Epithelial cell of prostate (primary cell): ENCODE data around the gene PCDHB11.
"Not testable (repeated sequence)": the region's sequence is repeated elsewhere in the genome, so short reads cannot be mapped to it uniquely, and the experiment has no call there.

Source experiments
- DNase-seq: peaks from one replicate; pipeline ENCODE4 v3.0.0-alpha.2; 2011; ENCODE audit warnings: low read depth, low spot score
- H3K27ac ChIP-seq: fragments of 450-650 bp; 2 replicates; pipeline ENCODE4 v1.5.1; 2017; ENCODE audit warnings: mild to moderate bottlenecking

The PCDHB11 gene

DNA sequence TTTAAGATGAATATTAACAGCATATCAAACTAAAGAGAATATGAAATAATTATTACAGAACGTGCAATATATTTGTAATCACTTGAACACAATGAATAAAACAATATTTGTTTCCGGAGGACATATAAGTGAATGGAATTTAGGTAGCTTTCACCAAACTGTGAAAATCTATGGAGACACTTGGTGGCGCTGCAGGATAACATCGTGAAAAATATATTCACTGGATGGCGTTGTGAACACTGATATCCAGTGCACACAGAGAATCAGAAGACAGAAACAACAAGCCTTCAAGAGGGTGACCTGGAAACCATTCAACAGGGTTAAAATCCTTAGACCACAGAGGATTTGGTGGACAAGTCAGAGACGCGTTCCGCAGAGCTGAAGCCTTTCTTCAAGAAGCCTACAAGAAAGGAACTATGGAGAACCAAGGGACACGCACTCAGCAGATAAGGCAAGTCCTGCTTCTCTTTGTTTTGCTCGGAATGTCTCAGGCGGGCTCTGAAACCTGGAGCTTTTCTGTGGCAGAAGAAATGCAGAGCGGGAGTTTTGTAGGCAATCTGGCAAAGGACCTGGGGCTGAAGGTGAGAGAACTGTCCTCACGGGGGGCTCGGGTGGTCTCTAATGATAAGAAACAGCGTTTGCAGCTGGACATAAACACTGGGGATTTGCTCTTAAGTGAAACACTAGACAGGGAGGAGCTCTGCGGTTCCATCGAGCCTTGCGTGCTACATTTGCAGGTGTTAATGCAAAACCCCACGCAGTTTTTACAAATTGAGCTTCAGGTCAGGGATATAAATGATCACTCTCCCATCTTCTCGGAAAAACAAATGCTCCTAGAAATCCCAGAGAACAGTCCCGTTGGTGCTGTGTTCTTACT lies at the start of gene PCDHB11:
Gene PCDHB11, plus strand, starts transcription at position 269 of the 877 bp plus-strand sequence. Its CDS starts 148 bp downstream, at position 417.
- no peak for DNase-seq
- no peak within 1 kb of the TSS for H3K27ac ChIP-seq

DNA sequence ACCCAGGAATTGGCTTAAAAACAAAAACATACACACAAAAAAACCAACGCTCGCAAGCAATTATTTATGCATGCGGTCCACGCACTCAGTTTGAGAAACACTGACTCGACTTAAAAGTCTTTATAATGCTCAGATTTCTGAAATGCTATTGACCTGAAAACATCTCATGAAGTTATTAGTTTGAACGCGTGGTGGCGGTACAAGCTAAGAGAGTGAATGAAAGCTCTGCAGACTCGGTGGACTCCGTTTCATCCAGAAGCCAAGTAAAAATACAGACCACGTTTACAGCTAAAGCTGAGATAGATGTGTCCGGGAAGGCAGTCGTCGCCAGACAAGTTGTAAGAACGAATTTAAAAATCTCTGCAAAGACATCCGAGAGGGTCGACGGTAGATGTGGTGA lies 49.6 kb upstream of the PCDHB11 start, which contains the start of gene PCDHB6:
Gene PCDHB6, plus strand, starts transcription at position 246 of the 400 bp plus-strand sequence. CDS start 201 bp downstream, outside the sequence.
- DNase-seq = no peak
- no peak within 1 kb of the TSS for H3K27ac ChIP-seq

DNA sequence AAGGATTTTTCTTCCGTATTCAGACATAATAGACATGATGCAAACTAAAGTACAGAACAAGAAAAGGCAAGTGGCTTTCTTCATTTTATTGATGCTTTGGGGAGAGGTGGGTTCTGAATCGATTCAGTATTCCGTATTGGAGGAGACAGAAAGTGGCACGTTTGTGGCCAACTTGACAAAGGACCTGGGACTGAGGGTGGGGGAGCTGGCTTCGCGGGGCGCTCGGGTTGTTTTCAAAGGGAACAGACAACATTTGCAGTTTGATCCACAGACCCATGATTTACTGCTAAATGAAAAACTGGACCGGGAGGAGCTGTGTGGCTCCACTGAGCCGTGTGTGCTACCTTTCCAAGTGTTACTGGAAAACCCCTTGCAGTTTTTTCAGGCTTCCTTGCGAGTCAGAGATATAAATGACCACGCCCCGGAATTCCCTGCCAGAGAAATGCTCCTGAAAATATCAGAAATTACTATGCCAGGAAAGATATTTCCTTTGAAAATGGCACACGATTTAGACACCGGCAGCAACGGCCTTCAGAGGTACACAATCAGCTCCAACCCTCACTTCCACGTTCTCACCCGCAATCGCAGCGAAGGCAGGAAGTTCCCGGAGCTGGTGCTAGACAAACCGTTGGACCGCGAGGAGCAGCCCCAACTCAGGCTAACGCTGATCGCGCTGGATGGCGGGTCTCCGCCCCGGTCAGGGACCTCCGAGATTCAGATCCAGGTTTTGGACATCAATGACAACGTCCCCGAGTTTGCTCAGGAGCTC lies 49.0 kb upstream of the PCDHB11 start:
- no peak overlapping the region for H3K27ac ChIP-seq
- DNase-seq = no peak

DNA sequence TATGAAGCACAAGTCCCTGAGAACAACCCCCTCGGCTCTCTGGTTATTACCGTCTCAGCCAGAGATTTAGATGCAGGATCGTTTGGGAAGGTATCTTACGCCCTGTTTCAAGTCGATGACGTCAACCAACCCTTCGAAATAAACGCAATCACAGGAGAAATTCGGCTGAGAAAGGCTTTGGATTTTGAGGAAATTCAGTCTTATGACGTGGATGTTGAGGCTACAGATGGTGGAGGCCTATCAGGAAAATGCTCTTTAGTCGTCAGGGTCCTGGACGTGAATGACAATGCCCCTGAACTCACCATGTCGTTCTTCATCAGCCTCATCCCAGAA lies 48.5 kb upstream of the PCDHB11 start:
- DNase-seq = no peak
- H3K27ac ChIP-seq = no peak overlapping the region

DNA sequence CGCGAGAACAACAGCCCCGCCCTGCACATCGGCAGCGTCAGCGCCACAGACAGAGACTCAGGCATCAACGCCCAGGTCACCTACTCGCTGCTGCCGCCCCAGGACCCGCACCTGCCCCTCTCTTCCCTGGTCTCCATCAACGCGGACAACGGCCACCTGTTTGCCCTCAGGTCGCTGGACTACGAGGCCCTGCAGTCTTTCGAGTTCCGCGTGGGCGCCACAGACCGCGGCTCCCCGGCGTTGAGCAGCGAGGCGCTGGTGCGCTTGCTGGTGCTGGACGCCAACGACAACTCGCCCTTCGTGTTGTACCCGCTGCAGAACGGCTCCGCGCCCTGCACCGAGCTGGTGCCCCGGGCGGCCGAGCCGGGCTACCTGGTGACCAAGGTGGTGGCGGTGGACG lies 47.8 kb upstream of the PCDHB11 start:
- H3K27ac ChIP-seq, DNase-seq: not testable (repeated sequence)

DNA sequence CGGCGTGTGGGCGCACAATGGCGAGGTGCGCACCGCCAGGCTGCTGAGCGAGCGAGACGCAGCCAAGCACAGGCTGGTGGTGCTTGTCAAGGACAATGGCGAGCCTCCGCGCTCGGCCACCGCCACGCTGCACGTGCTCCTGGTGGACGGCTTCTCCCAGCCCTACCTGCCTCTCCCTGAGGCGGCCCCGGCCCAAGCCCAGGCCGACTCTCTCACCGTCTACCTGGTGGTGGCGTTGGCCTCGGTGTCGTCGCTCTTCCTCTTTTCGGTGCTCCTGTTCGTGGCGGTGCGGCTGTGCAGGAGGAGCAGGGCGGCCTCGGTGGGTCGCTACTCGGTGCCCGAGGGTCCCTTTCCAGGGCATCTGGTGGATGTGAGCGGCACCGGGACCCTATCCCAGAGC lies 47.3 kb upstream of the PCDHB11 start:
- not testable (repeated sequence) for H3K27ac ChIP-seq, DNase-seq

DNA sequence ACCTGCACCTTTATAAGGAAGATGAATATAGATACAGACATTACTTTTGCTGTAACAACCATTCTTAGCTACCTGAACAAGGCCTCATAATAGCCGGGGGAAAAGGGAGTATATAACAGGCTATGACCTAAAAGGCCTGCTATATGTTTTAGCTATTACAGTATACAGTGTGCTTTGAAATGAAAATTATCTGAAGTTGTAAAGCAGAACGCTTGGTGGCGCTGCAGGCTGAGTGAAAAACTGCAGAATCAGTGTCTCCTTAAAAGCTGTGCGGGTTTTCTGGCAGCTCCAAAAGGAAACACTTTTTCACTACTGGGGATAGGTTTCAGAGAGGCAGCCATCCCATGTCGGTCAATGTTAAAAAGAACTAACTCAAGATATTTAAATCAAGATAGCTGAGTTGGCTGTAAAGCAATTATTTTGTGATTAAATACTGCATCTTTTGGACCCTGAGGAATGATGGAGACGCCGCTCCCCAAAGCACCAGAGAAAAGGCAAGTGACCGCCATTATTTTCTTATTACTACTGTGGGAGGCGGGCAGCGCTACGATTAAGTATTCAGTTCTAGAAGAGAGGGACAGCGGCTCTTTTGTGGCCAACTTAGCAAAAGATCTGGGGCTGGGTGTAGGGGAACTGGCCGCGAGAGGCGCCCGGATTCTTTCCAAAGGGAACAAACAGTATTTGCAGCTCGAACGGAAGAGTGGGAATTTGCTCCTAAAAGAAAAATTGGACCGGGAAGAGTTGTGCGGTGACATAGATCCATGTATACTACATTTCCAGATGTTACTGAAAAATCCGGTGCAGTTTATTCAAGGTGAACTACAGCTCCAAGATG lies 43.7 kb upstream of the PCDHB11 start:
- H3K27ac ChIP-seq = no peak overlapping the region
- no peak for DNase-seq

DNA sequence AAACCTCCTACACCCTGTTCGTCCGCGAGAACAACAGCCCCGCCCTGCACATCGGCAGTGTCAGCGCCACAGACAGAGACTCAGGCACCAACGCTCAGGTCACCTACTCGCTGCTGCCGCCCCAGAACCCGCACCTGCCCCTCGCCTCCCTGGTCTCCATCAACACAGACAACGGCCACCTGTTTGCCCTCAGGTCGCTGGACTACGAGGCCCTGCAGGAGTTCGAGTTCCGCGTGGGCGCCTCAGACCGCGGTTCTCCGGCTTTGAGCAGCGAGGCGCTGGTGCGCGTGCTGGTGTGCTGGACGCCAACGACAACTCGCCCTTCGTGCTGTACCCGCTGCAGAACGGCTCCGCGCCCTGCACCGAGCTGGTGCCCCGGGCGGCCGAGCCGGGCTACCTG lies 42.1 kb upstream of the PCDHB11 start:
- not testable (repeated sequence) for H3K27ac ChIP-seq, DNase-seq

DNA sequence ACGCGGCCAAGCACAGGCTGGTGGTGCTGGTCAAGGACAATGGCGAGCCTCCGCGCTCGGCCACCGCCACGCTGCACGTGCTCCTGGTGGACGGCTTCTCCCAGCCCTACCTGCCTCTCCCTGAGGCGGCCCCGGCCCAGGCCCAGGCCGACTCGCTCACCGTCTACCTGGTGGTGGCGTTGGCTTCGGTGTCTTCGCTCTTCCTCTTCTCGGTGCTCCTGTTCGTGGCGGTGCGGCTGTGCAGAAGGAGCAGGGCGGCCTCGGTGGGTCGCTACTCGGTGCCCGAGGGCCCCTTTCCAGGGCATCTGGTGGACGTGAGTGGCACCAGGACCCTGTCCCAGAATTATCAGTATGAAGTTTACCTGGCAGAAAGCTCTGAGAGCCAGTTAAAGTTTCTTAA lies 41.5 kb upstream of the PCDHB11 start:
- not testable (repeated sequence) for H3K27ac ChIP-seq, DNase-seq

DNA sequence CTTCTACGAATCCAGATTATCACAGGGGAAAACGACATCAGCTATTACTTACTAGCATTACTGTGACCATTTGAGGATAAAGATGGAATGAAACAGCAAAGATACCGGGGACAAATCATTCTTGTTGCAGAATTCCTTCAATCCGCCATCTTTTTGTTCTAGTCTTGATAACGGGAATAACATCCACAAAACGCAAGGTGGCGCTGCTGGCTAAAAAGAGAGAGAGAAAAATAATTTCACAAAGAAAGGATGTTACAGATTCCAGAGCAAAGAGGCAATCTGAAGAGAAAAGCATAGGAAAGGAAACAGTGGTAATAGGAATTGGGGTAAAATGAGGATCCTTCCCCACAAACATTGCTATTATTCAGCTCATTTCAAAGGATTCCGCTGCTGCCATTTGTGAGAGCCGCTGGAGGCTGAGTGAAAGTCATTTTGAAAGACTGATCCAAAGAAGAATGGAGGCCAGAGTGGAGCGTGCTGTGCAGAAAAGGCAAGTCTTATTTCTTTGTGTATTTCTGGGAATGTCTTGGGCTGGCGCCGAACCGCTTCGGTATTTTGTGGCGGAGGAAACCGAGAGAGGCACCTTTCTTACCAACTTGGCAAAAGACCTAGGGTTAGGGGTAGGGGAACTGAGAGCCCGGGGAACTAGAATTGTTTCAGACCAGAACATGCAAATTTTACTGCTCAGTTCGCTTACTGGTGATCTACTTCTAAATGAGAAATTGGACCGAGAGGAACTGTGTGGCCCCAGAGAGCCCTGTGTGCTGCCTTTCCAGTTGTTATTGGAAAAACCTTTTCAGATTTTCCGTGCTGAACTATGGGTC lies 26.8 kb upstream of the PCDHB11 start, which contains the start of gene PCDHB7:
Gene PCDHB7, plus strand, starts transcription at position 264 of the 824 bp plus-strand sequence. Its CDS starts 192 bp downstream, at position 456.
- no peak for DNase-seq
- H3K27ac ChIP-seq = no peak within 1 kb of the TSS

DNA sequence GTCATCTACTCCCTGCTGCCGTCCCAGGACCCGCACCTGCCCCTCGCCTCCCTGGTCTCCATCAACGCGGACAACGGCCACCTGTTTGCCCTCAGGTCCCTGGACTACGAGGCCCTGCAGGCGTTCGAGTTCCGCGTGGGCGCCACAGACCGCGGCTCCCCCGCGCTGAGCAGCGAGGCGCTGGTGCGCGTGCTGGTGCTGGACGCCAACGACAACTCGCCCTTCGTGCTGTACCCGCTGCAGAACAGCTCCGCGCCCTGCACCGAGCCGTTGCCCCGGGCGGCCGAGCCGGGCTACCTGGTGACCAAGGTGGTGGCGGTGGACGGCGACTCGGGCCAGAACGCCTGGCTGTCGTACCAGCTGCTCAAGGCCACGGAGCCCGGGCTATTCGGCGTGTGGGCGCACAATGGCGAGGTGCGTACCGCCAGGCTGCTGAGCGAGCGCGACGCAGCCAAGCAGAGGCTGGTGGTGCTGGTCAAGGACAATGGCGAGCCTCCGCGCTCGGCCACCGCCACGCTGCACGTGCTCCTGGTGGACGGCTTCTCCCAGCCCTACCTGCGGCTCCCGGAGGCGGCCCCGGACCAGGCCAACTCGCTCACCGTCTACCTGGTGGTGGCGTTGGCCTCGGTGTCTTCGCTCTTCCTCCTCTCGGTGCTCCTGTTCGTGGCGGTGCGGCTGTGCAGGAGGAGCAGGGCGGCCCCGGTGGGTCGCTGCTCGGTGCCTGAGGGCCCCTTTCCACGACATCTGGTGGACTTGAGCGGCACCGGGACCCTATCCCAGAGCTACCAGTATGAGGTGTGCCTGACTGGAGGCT lies 24.9 kb upstream of the PCDHB11 start:
- not testable (repeated sequence) for H3K27ac ChIP-seq, DNase-seq

DNA sequence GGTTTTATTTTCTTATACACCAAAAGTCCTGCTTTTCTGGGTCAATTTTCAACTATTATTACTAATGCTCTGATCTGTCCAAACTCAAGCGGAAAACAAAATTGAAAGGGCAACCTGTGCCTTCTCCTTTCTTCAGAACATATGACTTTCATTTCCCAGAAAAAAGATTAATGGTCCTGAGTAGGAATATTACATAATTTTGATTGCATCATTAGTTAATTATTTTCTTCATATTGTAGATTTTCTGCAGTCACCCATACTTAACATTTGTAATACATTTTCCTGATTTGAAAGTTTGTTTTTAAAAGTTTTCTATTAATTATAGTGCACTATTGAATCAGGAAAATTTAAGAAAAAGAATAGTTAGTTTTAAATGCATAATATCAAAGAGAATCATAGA lies 23.5 kb upstream of the PCDHB11 start:
- no peak overlapping the region for H3K27ac ChIP-seq
- no peak for DNase-seq

DNA sequence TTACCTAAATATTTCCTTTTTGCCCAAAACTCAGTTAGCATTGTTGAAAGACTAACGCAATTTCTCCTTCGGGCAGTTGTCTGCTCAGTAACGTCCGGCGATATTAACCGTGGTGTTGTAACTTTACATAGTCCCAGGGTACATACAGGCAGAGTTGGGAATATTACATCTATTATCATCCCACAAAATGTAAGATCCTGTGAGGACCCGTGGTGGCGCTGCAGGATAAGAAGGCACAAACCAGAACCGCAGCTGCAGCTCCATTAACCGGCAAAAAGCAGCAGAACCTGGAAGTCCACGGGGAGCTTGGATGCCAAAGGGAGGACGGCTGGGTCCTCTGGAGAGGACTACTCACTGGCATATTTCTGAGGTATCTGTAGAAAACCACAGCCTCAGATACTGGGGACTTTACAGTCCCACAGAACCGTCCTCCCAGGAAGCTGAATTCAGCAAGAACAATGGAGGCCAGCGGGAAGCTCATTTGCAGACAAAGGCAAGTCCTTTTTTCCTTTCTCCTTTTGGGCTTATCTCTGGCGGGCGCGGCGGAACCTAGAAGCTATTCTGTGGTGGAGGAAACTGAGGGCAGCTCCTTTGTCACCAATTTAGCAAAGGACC lies 21.7 kb upstream of the PCDHB11 start, which contains the start of gene PCDHB8:
Gene PCDHB8, plus strand, starts transcription at position 214 of the 615 bp plus-strand sequence. Its CDS starts 245 bp downstream, at position 459.
- not testable (repeated sequence) for H3K27ac ChIP-seq, DNase-seq

DNA sequence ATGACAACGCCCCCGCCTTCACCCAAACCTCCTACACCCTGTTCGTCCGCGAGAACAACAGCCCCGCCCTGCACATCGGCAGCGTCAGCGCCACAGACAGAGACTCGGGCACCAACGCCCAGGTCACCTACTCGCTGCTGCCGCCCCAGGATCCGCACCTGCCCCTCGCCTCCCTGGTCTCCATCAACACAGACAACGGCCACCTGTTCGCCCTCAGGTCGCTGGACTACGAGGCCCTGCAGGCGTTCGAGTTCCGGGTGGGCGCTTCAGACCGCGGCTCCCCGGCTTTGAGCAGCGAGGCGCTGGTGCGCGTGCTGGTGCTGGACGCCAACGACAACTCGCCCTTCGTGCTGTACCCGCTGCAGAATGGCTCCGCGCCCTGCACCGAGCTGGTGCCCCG lies 20.1 kb upstream of the PCDHB11 start:
- DNase-seq, H3K27ac ChIP-seq: not testable (repeated sequence)

DNA sequence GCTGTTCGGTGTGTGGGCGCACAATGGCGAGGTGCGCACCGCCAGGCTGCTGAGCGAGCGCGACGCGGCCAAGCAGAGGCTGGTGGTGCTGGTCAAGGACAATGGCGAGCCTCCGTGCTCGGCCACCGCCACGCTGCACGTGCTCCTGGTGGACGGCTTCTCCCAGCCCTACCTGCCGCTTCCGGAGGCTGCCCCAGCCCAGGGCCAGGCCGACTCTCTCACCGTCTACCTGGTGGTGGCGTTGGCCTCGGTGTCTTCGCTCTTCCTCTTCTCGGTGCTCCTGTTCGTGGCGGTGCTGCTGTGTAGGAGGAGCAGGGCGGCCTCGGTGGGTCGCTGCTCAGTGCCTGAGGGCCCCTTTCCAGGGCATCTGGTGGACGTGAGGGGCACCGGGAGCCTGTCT lies 19.6 kb upstream of the PCDHB11 start:
- not testable (repeated sequence) for DNase-seq, H3K27ac ChIP-seq

DNA sequence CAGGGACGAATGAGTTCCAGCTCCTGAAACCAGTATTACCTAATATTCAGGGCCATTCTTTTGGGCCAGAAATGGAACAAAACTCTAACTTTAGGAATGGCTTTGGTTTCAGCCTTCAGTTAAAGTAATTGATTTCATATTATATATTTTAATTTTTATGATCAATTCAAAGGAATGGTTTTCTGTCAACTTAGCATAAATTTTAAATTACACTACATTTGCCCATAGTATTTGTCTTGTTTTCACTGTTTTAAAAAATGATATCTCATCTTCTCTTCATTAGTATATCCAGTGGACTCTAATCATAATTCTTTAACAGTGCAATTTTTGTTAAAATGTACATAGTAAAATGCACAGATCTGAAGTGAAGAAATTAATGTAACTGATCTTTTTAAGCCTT lies 19.1 kb upstream of the PCDHB11 start:
- no peak overlapping the region for H3K27ac ChIP-seq
- DNase-seq = no peak

DNA sequence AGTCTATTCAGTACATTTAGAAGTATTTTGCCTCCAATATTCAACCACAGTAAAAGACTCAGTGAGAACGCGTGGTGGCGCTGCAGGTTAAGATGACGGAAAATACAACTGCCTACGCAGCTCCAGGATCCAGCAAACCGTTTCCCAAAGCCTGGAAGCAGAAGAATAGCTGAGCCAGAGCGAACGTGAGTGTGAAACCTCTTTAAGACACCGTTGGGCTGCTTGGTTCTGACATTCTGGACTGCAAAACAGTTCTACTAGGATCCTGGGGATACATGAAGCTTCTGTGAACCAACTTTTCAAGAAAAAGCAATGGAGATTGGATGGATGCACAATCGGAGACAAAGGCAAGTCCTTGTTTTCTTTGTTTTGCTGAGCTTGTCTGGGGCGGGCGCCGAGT lies 17.2 kb upstream of the PCDHB11 start, which contains the start of gene PCDHB16:
Gene PCDHB16, plus strand, starts transcription at position 140 of the 400 bp plus-strand sequence. Its CDS starts 173 bp downstream, at position 313.
- H3K27ac ChIP-seq = no peak within 1 kb of the TSS
- DNase-seq = no peak
